Measurements from ENCODE around the gene INSC.

The INSC gene

GRCh38 chr11:15146271-15147003 is 31.7 kb downstream of the INSC start:
- DNase-seq (ENCODE audit: low read depth in 2 of 2): no peak

- DNase-seq (ENCODE audit: low read depth in 2 of 2): no peak
Observed at GRCh38 chr11:15148169-15148568, 33.4 kb downstream of the INSC start.

DNA sequence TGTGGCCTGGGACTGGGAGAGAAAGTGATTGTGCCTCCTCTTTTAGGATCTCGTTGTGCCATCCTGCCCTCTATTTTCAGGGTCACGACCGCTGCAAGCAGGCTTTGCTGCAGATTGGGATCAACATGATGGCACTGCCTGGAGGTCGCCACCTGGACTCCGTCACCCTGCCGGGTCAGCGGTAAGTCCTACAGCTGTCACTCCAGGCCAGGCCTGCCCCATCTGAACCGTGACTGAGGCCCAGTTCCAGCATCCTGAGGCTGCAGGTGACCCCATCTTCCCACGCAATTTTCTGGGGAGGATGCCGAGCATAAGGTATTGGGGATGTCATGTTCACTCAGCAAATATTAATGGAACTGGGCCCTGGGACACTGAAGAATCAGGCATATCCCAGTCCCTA is 34.3 kb downstream of the INSC start:
- DNase-seq (ENCODE audit: low read depth in 2 of 2): no peak

DNA sequence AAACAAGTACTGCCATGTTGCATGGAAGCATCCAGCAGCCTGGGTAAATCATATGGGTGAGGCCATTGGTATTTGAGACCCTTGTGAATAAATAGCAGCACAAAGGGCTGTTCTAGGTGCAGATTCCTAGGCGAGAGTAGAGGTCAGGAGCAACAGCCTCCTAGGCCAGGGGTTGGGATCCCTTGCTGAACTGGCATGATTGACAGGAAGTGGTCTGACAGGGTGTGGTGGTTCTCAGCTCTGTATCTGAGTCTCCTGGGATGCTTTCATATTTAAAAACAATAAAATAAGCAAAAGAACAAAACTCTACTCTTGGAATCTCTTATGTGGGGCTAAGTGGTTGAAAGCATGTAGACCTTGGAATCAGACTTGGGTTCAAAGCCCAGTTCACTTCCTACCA is 35.8 kb downstream of the INSC start:
- DNase-seq (ENCODE audit: low read depth in 2 of 2): no peak

- DNase-seq (ENCODE audit: low read depth in 2 of 2): no peak
Observed at GRCh38 chr11:15153231-15153630, 38.5 kb downstream of the INSC start.

DNA sequence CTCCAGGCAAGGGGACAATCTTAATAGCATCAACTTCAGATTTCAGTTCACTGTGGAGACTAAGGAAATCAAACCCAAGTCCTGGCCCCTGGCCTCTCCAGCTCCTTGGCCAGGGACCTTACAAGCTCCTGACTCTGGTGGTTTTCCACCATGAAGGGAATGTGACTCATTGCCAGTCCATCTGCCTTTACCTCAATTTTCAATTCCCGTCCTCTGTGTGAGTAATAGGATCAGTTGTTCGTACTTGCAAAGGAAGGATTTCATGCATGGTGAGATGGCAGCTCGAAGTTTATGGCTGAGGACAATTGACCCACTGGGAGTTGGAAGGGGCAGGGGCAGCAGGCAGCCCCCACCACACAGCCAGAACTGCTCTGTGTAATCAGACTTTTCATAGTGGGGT is 42.5 kb downstream of the INSC start:
- DNase-seq (ENCODE audit: low read depth in 2 of 2): no peak

GRCh38 chr11:15157606-15158137 is 42.9 kb downstream of the INSC start:
- DNase-seq (ENCODE audit: low read depth in 2 of 2): no peak

DNA sequence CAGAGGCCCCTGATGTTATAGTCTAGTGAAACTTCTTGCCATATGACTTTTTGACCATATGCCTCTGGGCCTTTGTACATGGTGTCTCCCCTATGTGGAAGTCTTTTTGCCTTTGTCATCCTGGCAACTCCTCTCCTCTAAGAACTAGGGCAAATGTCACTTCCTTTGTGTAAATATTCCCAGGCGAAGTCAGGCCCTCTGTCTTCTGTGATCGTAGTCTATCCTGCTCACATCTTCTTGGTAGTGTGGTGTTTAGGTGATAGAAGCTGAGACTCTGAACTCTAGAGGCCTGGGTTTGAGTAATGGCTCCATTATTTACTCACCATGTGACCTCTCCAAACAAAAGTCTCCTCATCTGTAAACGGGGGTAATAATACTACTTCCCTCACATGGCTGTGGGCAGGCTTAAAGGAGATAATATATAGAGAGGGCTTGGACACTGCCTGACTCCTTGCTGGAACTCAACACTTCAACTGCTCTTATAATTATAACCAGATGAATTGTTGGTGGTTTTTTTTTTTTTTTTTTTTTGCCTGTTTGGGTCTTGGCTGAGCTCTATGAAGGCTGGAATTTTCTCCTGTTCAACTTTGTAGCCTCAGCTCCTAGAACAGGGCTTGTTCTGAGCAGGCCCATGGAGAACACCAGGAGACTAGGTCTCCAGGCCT is 43.8 kb downstream of the INSC start:
- DNase-seq (ENCODE audit: low read depth in 2 of 2): no peak

- no peak for DNase-seq (ENCODE audit: low read depth in 2 of 2)
Observed at GRCh38 chr11:15159085-15159484, 44.4 kb downstream of the INSC start.

GRCh38 chr11:15161790-15162189 is 47.1 kb downstream of the INSC start:
- DNase-seq (ENCODE audit: low read depth in 2 of 2): no peak

- no peak for DNase-seq (ENCODE audit: low read depth in 2 of 2)
Observed at GRCh38 chr11:15163136-15163535, 48.4 kb downstream of the INSC start.

GRCh38 chr11:15166204-15166603 is 51.5 kb downstream of the INSC start:
- no peak for DNase-seq (ENCODE audit: low read depth in 2 of 2)

DNA sequence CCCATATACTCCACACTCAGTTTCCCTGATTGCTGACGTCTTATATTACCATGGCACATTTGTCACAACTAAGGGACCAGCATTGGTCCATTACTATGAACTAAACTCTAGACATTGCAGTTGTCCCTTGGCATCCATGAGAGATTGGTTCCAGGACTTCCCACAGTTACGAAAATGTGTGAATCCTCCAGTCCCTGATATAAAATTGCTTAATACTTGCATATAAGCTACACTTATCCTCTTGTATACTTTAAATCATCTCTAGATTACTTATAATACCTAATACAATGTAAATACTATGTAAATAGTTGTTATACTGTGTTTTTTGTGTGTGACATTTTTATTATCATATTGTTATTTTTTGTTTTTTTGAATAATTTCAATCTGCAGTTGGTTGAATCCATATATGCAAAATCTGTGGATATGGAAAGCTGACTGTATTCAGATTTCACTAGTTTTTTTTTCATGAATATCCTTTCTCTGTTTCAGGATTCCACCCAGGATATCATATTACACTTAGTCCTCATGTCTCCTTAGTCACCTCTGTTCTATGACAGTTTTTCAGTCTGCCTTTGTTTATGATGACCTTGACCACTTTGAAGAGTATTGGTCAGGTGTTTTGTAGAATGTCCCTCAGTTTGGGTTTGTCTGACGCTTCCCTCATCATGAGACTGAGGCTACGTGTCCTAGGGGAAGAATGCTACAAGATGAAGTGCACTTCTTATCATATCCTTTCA is 55.3 kb downstream of the INSC start:
- DNase-seq (ENCODE audit: low read depth in 2 of 2): no peak

DNA sequence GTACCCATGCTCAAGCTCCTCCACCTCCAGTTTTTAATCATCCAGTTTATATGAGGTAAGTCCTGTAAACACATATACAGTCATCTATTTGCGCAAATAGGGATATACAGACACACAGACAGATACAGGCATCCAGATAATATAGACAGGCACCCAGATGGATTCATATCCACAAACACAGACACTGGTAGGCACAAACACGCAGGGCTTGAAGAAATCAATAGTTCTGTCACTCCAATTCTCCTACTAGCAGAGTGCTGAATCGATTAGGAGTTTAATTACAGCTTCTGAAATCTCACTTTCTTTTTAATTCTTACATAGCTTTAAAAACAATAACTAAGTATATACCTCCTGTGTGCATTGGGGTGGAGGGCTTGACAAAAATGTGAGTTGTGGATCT is 56.0 kb downstream of the INSC start:
- DNase-seq (ENCODE audit: low read depth in 2 of 2): no peak

- no peak for DNase-seq (ENCODE audit: low read depth in 2 of 2)
Observed at GRCh38 chr11:15171956-15172355, 57.2 kb downstream of the INSC start.

DNA sequence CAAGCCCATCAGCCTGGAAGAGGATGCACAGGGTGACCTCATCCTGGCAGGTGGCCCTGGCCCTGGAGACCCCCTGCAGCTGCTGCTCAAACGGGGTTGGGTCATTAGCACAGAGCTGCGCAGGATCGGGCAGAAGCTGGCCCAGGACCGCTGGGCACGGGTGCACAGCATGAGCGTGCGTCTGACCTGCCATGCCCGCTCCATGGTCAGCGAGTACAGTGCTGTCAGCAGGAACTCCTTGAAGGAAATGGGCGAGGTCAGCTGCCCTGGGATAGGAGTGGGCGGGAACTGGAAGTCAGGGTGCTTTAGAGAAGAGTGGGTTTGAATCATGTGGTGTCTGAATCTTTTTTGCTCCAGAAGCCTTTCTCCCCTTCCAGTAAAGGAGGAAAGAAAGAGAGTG is 61.1 kb downstream of the INSC start:
- DNase-seq (ENCODE audit: low read depth in 2 of 2): no peak

DNA sequence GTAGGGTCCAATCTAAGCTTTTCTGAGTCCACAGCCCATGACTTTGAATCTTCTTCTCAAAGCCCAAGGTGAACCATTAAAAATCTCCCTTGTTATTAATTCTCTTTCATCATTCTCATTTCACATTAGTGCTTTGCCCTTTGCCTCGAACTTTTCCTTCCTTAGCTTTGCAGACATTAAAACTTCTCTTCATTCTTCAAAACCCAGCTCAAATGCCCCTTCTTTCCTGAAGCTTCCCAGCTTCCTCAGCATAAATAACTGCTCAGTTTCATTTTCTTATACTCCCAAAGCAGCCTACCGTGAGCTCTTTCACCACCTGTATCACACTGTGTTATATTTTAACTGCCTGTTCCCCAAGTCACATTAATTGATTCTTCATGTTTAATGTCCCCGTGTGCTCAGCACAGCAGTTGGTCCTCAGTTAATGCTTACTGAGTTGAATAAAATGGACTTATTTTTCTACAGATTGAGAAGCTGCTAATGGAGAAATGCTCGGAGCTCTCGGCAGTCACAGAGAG is 62.0 kb downstream of the INSC start:
- no peak for DNase-seq (ENCODE audit: low read depth in 2 of 2)

DNA sequence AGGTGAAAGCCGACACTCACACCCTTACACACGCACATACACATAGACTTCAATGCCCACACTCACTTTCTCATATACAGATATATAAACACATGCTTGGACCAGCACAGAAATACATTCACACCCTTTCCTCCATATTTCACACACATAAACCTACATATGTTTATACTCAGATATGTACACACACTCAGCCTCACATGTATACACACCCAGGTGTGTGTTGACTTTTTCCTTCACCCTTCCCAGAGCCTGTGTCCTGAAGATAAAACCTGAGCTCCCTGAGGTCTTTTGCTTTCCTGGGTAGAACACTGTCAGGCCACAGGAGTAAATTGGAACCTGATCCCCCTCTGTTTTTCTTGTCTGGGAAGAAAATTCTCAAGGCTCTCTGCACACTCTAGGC is 62.8 kb downstream of the INSC start:
- no peak for DNase-seq (ENCODE audit: low read depth in 2 of 2)

- DNase-seq (ENCODE audit: low read depth in 2 of 2): no peak
Observed at GRCh38 chr11:15178214-15178613, 63.5 kb downstream of the INSC start.

DNA sequence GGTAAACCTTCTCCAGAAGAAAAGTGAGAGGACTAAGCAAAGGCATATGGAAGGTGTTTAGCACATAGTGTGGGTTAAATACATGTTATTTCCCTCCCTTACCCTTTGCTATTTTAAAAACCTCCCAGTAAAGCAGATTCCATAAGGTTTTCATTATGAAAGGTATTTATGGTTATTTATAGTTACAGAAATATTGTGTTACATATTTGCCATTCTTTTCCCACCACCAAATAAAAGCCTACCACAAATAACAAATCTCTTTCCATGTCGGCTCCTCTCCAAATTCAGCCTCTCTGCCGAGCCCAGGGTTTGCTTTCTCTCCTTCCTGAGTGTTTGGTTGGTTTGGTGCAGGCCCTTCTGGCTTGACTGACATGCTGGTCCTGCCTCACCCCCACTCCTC is 64.4 kb downstream of the INSC start:
- no peak for DNase-seq (ENCODE audit: low read depth in 2 of 2)

- no peak for DNase-seq (ENCODE audit: low read depth in 2 of 2)
Observed at GRCh38 chr11:15180212-15180792, 65.6 kb downstream of the INSC start.

- no peak for DNase-seq (ENCODE audit: low read depth in 2 of 2)
Observed at GRCh38 chr11:15182372-15182771, 67.6 kb downstream of the INSC start.
